Measurements from ENCODE around the gene RBBP8NL. TPM values are rescaled to one million over a fixed set of nuclear protein-coding genes. Genes with fewer than 3 reads are reported as not detected.

The RBBP8NL gene
- total and polyA plus RNA-seq, 2 of the 8 experiments (the other 6 are each of a cell fraction or from before 2014, with no cell fraction given): 0.43 to 0.48 TPM

- no peak for TF ChIP-seq CHD7 (IDR thresholded peaks at IDR 0.05; ENCODE audit: insufficient replicate concordance, low read length)
- no peak for TF ChIP-seq PHF8 (conservative IDR thresholded peaks at IDR 0.05; ENCODE audit: low read depth, low read length)
- TF ChIP-seq KDM1A (IDR thresholded peaks at IDR 0.05; ENCODE audit: borderline replicate concordance, low read length): no peak
- no peak for TF ChIP-seq HDAC6 (IDR thresholded peaks at IDR 0.05; ENCODE audit: low read depth, low read length)
- 0 out of 2 replicates have a peak, but pooled peaks have one; percentile 47 for TF ChIP-seq TBP (IDR thresholded peaks at IDR 0.05; ENCODE audit: low read depth, low read length)
- TF ChIP-seq POLR2AphosphoS5 (IDR thresholded peaks at IDR 0.05; ENCODE audit: low read depth, low read length): peak; percentile 83; the same call in 1 of the 2 replicates
- TF ChIP-seq CBX8 (IDR thresholded peaks at IDR 0.05; ENCODE audit: borderline replicate concordance, low read depth, low read length): no peak
- peak; percentile 53; the same call in 1 of the 2 replicates for TF ChIP-seq JUND (IDR thresholded peaks at IDR 0.05; ENCODE audit: low read length)
- peak in 1 of 2 experiments; percentile 77; a peak in 2 of 3 replicates for TF ChIP-seq POLR2A (IDR thresholded peaks at IDR 0.05; ENCODE audit: control extremely low read depth in 1 of 2, low read depth in 2 of 2, low read length in 2 of 2)
- peak; percentile 68 for TF ChIP-seq CHD2 (IDR thresholded peaks at IDR 0.05; ENCODE audit: low read length)
- no peak for TF ChIP-seq ZNF274 (IDR thresholded peaks at IDR 0.05; ENCODE audit: borderline replicate concordance, extremely low read depth, low read length)
Measured at GRCh38 chr20:62361799-62362589, 65.3 kb downstream of the RBBP8NL start (continued).

All from H1 (cell line).